Nephron (organoid): ENCODE data around the gene OR6B2.

Experiments
- H3K27ac Mint-ChIP-seq, 3 experiments: 2 replicates each; pipeline ENCODE4 v1.8.0; 2020; ENCODE audit warnings: mixed read lengths in 3 of 3, mild to moderate bottlenecking in 2 of 3, moderate library complexity in 1 of 3
- H3K27me3 Mint-ChIP-seq: 2 replicates; pipeline ENCODE4 v1.8.0; 2021; ENCODE audit warnings: low read depth, mild to moderate bottlenecking, moderate library complexity, mixed read lengths
- H3K36me3 Mint-ChIP-seq: 2 replicates; pipeline ENCODE4 v1.8.0; 2020; ENCODE audit warnings: low read depth, mixed read lengths
- H3K4me1 Mint-ChIP-seq: 2 replicates; pipeline ENCODE4 v1.8.0; 2020; ENCODE audit warnings: mixed read lengths
- H3K4me3 Mint-ChIP-seq, 3 experiments: 2 replicates each; pipeline ENCODE4 v1.8.0; 2020; ENCODE audit warnings: mild to moderate bottlenecking in 3 of 3, mixed read lengths in 3 of 3, moderate library complexity in 2 of 3
- H3K9me3 Mint-ChIP-seq: 2 replicates; pipeline ENCODE4 v1.8.0; 2020; ENCODE audit warnings: mixed read lengths
- TF ChIP-seq, protein P1 (sequence below), 3 experiments: fragments of 200-600 bp; sonication (generic); IDR thresholded peaks; one replicate each; pipeline ENCODE4 v1.5.0; 2021; ENCODE audit warnings: antibody characterized with exemption in 3 of 3; ENCODE audit not compliant: unreplicated experiment in 3 of 3

Gene OR6B2

DNA sequence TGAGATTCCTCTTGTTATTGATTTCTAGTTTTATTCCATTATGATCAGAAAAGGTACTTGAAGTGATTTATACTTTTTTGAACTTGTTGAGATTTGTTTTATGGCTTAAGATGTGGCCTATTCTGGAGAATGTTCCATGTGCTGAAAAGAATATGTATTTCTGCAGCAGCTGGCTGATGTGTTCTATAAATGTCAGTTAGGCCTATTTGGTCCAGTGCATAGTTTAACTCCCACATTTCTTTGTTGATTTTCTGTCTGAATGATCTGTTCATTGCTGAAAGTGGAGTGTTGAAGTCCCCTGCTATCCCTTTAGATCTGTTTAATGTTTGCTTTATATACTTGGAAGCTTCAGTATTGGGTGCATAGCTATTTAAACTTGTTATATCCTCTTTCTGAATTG, 7.1 kb upstream of the OR6B2 start:
- Mint-ChIP-seq H3K9me3 (no peaks in the 10 kb centered on the region), H3K4me1 (no peaks in the 10 kb centered on the region), H3K36me3 (no peaks in the 10 kb centered on the region), H3K4me3 (no peak overlapping the region), H3K27me3 (peaks cover 29% of the 10 kb centered on the region), H3K27ac (peak overlapping the region in 1 of 3 experiments; percentile 61)
- TF ChIP-seq, protein P1, sequence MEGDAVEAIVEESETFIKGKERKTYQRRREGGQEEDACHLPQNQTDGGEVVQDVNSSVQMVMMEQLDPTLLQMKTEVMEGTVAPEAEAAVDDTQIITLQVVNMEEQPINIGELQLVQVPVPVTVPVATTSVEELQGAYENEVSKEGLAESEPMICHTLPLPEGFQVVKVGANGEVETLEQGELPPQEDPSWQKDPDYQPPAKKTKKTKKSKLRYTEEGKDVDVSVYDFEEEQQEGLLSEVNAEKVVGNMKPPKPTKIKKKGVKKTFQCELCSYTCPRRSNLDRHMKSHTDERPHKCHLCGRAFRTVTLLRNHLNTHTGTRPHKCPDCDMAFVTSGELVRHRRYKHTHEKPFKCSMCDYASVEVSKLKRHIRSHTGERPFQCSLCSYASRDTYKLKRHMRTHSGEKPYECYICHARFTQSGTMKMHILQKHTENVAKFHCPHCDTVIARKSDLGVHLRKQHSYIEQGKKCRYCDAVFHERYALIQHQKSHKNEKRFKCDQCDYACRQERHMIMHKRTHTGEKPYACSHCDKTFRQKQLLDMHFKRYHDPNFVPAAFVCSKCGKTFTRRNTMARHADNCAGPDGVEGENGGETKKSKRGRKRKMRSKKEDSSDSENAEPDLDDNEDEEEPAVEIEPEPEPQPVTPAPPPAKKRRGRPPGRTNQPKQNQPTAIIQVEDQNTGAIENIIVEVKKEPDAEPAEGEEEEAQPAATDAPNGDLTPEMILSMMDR (IDR thresholded peaks at IDR 0.05; ENCODE audit: unreplicated experiment in 3 of 3), result no peak

DNA sequence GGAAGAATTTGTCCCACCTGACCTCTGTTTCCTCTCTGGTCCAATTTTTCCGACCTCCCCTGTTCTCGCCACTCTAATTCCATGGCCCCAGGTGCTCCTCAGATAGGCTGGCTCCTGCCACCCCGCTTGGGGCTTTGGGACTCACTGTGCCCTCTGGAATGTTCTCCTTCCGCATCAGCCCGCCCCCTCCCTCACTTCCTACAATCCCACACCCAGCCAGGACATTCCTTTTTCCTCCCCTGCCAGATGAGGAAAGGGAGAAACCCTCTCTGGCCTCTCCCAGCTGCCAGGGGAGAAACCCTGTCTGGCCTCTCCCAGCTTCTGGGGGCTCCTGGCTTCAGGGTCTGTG, 3.1 kb upstream of the OR6B2 start:
- Mint-ChIP-seq H3K4me1 (no peaks in the 10 kb centered on the region), H3K4me3 (no peak overlapping the region), H3K9me3 (no peaks in the 10 kb centered on the region), H3K36me3 (no peaks in the 10 kb centered on the region), H3K27ac (no peak overlapping the region), H3K27me3 (peaks cover 60% of the 10 kb centered on the region)
- TF ChIP-seq, protein P1 (IDR thresholded peaks at IDR 0.05; ENCODE audit: unreplicated experiment in 3 of 3), result no peak

DNA sequence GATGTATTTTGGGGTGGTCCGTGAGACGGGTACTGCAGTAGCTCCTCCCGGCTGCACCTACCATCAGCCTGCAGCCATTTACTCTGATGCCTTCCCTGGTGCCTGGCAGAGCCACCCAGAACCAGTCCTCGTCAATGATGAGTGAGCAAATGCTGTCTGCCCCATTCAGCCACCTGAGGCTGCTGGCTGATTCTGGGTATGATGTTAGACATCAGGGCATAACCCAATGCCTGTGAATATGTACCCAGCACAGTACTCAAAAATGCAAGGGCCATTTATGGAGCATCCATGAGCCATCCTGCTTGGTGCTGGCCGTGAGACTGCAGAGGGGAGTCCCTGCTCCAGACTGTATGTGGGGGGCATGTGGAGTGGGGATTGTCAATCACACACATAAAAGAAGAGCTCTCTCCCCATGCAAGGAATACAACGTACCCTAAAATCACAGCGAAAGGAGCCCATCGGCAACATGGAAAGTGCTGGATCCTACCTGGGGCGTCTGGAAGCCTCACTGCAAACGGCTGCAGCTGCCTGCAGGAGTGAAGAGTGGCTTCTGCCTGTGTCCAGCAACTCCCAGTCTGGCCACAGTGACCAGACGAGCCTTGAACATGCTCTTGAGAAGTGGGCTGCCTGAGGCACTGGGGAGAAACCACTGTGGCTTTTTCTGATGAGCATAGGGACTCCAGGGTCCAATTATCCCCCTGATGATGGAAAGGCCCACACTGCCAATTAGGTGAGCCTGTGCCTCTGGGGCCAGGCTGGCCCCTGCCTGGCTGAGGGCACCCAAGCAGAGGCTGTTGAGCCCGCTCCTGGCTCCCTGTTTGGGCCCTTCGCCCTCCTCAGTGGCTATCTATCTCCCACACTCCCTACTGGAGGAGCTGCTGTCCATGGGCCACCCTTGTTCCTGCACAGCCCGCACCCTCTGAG, 2.4 kb upstream of the OR6B2 start:
- H3K9me3 Mint-ChIP-seq, result no peaks in the 10 kb centered on the region
- TF ChIP-seq, protein P1 (IDR thresholded peaks at IDR 0.05; ENCODE audit: unreplicated experiment in 3 of 3), result no peak

DNA sequence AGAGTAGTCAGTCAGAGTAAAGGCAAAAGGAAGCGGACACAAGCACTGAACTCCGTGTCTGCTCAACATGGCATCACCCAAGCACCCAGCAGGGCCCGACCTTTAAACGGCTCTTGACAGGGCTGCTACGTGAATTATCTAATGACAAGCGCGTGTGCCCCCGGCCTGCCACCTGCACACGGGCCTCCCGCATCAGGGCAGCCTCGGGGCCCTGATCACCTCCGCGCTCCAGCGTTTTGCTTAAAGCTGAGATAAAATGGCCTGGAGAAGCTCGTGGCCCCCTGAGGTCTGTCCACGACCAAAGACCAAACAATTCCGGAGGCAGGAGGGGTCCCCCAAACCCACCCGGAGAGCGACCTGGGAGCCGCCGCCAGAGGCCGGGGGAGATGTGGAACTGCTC, 5.5 kb downstream of the OR6B2 start:
- peak overlapping the region; percentile 89 to 99 (median 97) for H3K4me3 Mint-ChIP-seq
- no peaks in the 10 kb centered on the region for H3K9me3 Mint-ChIP-seq
- H3K27ac Mint-ChIP-seq, result peak overlapping the region; percentile 85 to 97 (median 90)
- H3K27me3 Mint-ChIP-seq, result peaks cover 13% of the 10 kb centered on the region
- peaks cover 17% of the 10 kb centered on the region for H3K36me3 Mint-ChIP-seq
- TF ChIP-seq, protein P1 (IDR thresholded peaks at IDR 0.05; ENCODE audit: unreplicated experiment in 3 of 3), result no peak
- H3K4me1 Mint-ChIP-seq, result peaks cover 18% of the 10 kb centered on the region

More for the DNA sequence above, 2.4 kb upstream of the OR6B2 start:
- H3K27me3 Mint-ChIP-seq, result peaks cover 60% of the 10 kb centered on the region
- H3K27ac Mint-ChIP-seq, result no peak overlapping the region
- no peaks in the 10 kb centered on the region for H3K36me3 Mint-ChIP-seq
- H3K4me1 Mint-ChIP-seq, result no peaks in the 10 kb centered on the region
- H3K4me3 Mint-ChIP-seq, result no peak overlapping the region

DNA sequence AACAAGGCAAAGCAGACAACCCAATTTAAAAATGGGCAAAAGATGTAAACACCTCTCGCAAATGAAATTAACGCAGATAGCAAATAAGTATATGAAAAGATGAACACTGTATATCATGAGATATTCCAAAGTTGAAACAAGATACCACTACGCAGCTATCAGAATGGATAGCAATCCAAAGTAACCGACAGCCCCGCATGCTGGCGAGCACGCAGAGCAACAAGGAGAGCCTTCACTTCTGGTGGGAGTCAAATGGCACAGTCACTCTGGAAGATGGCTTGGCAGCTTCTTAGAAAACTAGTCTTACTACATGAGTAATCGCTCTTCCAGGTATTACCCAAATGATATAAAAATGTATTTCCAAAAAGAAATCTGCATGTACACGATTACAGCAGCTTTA, 6.4 kb downstream of the OR6B2 start:
- peak overlapping the region in 2 of 3 experiments; percentile 31 to 70 for H3K27ac Mint-ChIP-seq
- TF ChIP-seq, protein P1 (IDR thresholded peaks at IDR 0.05; ENCODE audit: unreplicated experiment in 3 of 3), result no peak
- H3K27me3 Mint-ChIP-seq, result peaks cover 6% of the 10 kb centered on the region
- H3K4me1 Mint-ChIP-seq, result peaks cover 18% of the 10 kb centered on the region
- peak overlapping the region; percentile 89 to 99 (median 97) for H3K4me3 Mint-ChIP-seq
- H3K36me3 Mint-ChIP-seq, result peaks cover 22% of the 10 kb centered on the region
- no peaks in the 10 kb centered on the region for H3K9me3 Mint-ChIP-seq
